NCI-H2196 treated with DMSO at 0.1 percent for 48 hours (cell line): ENCODE measurements around the gene DYNC2H1.

Experiments used
- DNase-seq: peaks from one replicate; lab custom pipeline; 2025; ENCODE audit not compliant: unreplicated experiment; lab: John Stamatoyannopoulos, UW

DYNC2H1 gene

GRCh38 chr11:103108933-103109817, at the start of gene DYNC2H1:
Gene DYNC2H1 (plus strand): TSS chr11:103109426. CDS start chr11:103109575, 149 bp downstream.
- DNase-seq, result peak; percentile 76

- no peak for DNase-seq
Measured at GRCh38 chr11:103061656-103062055, 47.6 kb upstream of the DYNC2H1 start.

- no peak for DNase-seq
Measured at GRCh38 chr11:103067118-103067517, 42.1 kb upstream of the DYNC2H1 start.

- DNase-seq, result no peak
Measured at GRCh38 chr11:103069367-103069766, 39.9 kb upstream of the DYNC2H1 start.

- no peak for DNase-seq
Measured at GRCh38 chr11:103070142-103070541, 39.1 kb upstream of the DYNC2H1 start.

GRCh38 chr11:103071008-103071407, 38.2 kb upstream of the DYNC2H1 start:
- DNase-seq, result no peak

- no peak for DNase-seq
Measured at GRCh38 chr11:103076361-103076760, 32.9 kb upstream of the DYNC2H1 start.

GRCh38 chr11:103077554-103077953, 31.7 kb upstream of the DYNC2H1 start:
- no peak for DNase-seq

- no peak for DNase-seq
Measured at GRCh38 chr11:103078710-103079109, 30.5 kb upstream of the DYNC2H1 start.

- DNase-seq, result no peak
Measured at GRCh38 chr11:103079833-103080232, 29.4 kb upstream of the DYNC2H1 start.

- no peak for DNase-seq
Measured at GRCh38 chr11:103085758-103086365, 23.4 kb upstream of the DYNC2H1 start.

- no peak for DNase-seq
Measured at GRCh38 chr11:103086461-103086860, 22.8 kb upstream of the DYNC2H1 start.

GRCh38 chr11:103091064-103091800, 18.0 kb upstream of the DYNC2H1 start:
- no peak for DNase-seq

GRCh38 chr11:103091801-103092524, 17.3 kb upstream of the DYNC2H1 start, which contains the start of gene DCUN1D5:
Gene DCUN1D5 (minus strand): TSS chr11:103092160. CDS start chr11:103091872, 288 bp downstream.
- DNase-seq, result peak; percentile 80

- no peak for DNase-seq
Measured at GRCh38 chr11:103097279-103097678, 11.9 kb upstream of the DYNC2H1 start.

- DNase-seq, result no peak
Measured at GRCh38 chr11:103109818-103110388, 677 bp downstream of the DYNC2H1 start.

GRCh38 chr11:103110391-103110790, 1.2 kb downstream of the DYNC2H1 start:
- DNase-seq, result no peak

GRCh38 chr11:103111400-103111799, 2.2 kb downstream of the DYNC2H1 start:
- no peak for DNase-seq

- DNase-seq, result no peak
Measured at GRCh38 chr11:103112364-103112763, 3.1 kb downstream of the DYNC2H1 start.

GRCh38 chr11:103114836-103115235, 5.6 kb downstream of the DYNC2H1 start:
- no peak for DNase-seq

GRCh38 chr11:103125462-103125861, 16.2 kb downstream of the DYNC2H1 start:
- DNase-seq, result no peak
